CD4-positive, alpha-beta T cell (primary cell): Measurements from ENCODE around the gene SYTL3. TPM values are rescaled to one million over a fixed set of nuclear protein-coding genes. Genes with fewer than 3 reads are reported as not detected.

ENCODE experiments used
- ATAC-seq: fragments of 200-7000 bp; cut with Tn5 transposase; one replicate; pipeline ENCODE4 v1.10.0; 2022; ENCODE audit warnings: mild to moderate bottlenecking; ENCODE audit not compliant: poor library complexity
- CTCF ChIA-PET: fragments of 350-600 bp; sonication (Branson Sonifier 250); formaldehyde crosslinking; loops from one replicate; lab custom pipeline; 2021; ENCODE audit warnings: antibody characterized with exemption, inconsistent platforms; lab: Charles Lee
- POLR2A ChIA-PET: fragments of 350-600 bp; sonication (Branson Sonifier 250); formaldehyde crosslinking; loops from one replicate; lab custom pipeline; 2021; ENCODE audit warnings: antibody characterized with exemption, inconsistent platforms; lab: Charles Lee
- DNase-seq, 14 experiments: peaks; one replicate each; pipeline ENCODE4 v3.0.0-alpha.2; 2013 to 2020; ENCODE audit warnings: mixed read lengths in 2 of 14
- H3K27ac ChIP-seq, 2 donors: one replicate each; pipeline versions ENCODE4 v1.5.1 to v1.7.0; 2013; ENCODE audit warnings: low read length in 2 of 2, low read depth in 1 of 2, mild to moderate bottlenecking in 1 of 2
- H3K27me3 ChIP-seq, 2 experiments: 1 replicate in 1 of 2; 2 replicates in 1 of 2; pipeline versions ENCODE4 v1.6.1 to v1.7.0; 2013; ENCODE audit warnings: low read length in 2 of 2, control low read depth in 1 of 2, mild to moderate bottlenecking in 1 of 2, moderate library complexity in 1 of 2; ENCODE audit not compliant: insufficient read depth in 2 of 2, control insufficient read depth in 1 of 2
- H3K36me3 ChIP-seq: one replicate; pipeline ENCODE4 v1.6.1; 2013; ENCODE audit warnings: low read length, control low read depth; ENCODE audit not compliant: insufficient read depth
- H3K4me1 ChIP-seq: one replicate; pipeline ENCODE4 v1.6.1; 2013; ENCODE audit warnings: low read length, control low read depth; ENCODE audit not compliant: insufficient read depth
- H3K4me3 ChIP-seq: one replicate; pipeline ENCODE4 v1.5.1; 2013; ENCODE audit warnings: mild to moderate bottlenecking, low read length, moderate library complexity
- H3K9me3 ChIP-seq, 2 experiments: 1 replicate in 1 of 2; 2 replicates in 1 of 2; pipeline versions ENCODE4 v1.6.1 to v1.7.0; 2013; ENCODE audit warnings: low read length in 2 of 2, mild to moderate bottlenecking in 2 of 2, control low read depth in 1 of 2, moderate library complexity in 1 of 2; ENCODE audit not compliant: control insufficient read depth in 1 of 2, insufficient read depth in 1 of 2
- H3K27ac Mint-ChIP-seq: one replicate; pipeline ENCODE4 v1.8.0; 2020; ENCODE audit warnings: mixed read lengths
- H3K27me3 Mint-ChIP-seq: one replicate; pipeline ENCODE4 v1.8.0; 2021; ENCODE audit warnings: mixed read lengths
- H3K36me3 Mint-ChIP-seq: one replicate; pipeline ENCODE4 v1.8.0; 2021; ENCODE audit warnings: low read depth, mixed read lengths
- H3K4me1 Mint-ChIP-seq: one replicate; pipeline ENCODE4 v1.8.0; 2021; ENCODE audit warnings: low read depth, mixed read lengths
- H3K4me3 Mint-ChIP-seq: one replicate; pipeline ENCODE4 v1.8.0; 2020; ENCODE audit warnings: mild to moderate bottlenecking, mixed read lengths
- H3K9me3 Mint-ChIP-seq: one replicate; pipeline ENCODE4 v1.8.0; 2020; ENCODE audit warnings: mixed read lengths
- intact Hi-C, 2 experiments: fragments of 100-400 bp; cut with DNase I in 1 of 2; cut with micrococcal nuclease in 1 of 2; formaldehyde crosslinking; loops; one replicate each; pipeline versions ENCODE4 v1.15.1 to v1.9.0; 2023 to 2025; cut with DNase I, micrococcal nuclease
- total RNA-seq, 174 experiments: library from RNA in 2 of 174; stranded (reverse) in 2 of 174; gene quantifications; one replicate each; pipeline ENCODE4 v1.2.3 and lab custom pipeline; 2021 to 2026
- TF ChIP-seq, protein P1 (sequence below): fragments of 200-600 bp; IDR thresholded peaks from one replicate; pipeline ENCODE4 v1.8.0; 2022; ENCODE audit warnings: antibody characterized with exemption, mild to moderate bottlenecking

The SYTL3 gene
- total RNA-seq, 2 experiments from 2014 or later: 41.2 to 42.7 TPM

DNA sequence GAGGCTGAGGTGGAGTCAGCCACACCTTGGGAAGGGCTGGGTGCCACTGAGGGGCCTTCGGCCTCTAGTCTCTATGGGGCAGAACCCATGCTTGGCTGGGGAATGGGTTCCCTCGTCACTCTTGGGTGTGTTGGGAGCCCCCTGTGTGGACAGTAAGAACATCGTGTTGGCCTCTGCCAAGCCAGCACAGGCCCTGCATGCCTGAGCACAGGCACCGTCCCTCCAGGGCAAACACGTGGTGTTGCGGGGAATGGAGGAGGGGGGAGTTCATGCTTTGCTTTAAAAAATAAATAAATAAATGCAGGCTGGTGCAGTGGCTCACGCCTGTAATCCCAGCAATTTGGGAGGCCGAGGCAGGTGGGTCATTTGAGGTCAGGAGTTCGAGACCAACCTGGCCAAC is 106.3 kb downstream of the SYTL3 start:
- Histone ChIP-seq H3K4me1 (no peaks in the 10 kb centered on the region), H3K36me3 (peaks cover 54% of the 10 kb centered on the region), H3K27me3 (no peaks in the 10 kb centered on the region), H3K27ac (no peak overlapping the region), H3K4me3 (no peak overlapping the region), H3K9me3 (no peaks in the 10 kb centered on the region)
- Mint-ChIP-seq H3K36me3 (peaks cover 55% of the 10 kb centered on the region), H3K27ac (no peak overlapping the region), H3K4me1 (no peaks in the 10 kb centered on the region), H3K4me3 (no peak overlapping the region), H3K27me3 (no peaks in the 10 kb centered on the region), H3K9me3 (no peaks in the 10 kb centered on the region)
- TF ChIP-seq, protein P1, sequence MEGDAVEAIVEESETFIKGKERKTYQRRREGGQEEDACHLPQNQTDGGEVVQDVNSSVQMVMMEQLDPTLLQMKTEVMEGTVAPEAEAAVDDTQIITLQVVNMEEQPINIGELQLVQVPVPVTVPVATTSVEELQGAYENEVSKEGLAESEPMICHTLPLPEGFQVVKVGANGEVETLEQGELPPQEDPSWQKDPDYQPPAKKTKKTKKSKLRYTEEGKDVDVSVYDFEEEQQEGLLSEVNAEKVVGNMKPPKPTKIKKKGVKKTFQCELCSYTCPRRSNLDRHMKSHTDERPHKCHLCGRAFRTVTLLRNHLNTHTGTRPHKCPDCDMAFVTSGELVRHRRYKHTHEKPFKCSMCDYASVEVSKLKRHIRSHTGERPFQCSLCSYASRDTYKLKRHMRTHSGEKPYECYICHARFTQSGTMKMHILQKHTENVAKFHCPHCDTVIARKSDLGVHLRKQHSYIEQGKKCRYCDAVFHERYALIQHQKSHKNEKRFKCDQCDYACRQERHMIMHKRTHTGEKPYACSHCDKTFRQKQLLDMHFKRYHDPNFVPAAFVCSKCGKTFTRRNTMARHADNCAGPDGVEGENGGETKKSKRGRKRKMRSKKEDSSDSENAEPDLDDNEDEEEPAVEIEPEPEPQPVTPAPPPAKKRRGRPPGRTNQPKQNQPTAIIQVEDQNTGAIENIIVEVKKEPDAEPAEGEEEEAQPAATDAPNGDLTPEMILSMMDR: no peak
- DNase-seq (no peak), ATAC-seq (no peak)
- CTCF ChIA-PET: no interaction called here
- POLR2A ChIA-PET: interaction anchor here (1.3 kb wide), 1 partner anchor 205 kb away, joined by 4 read pairs; no protein-coding TSS in a partner anchor
- intact Hi-C loops: no loop called here

DNA sequence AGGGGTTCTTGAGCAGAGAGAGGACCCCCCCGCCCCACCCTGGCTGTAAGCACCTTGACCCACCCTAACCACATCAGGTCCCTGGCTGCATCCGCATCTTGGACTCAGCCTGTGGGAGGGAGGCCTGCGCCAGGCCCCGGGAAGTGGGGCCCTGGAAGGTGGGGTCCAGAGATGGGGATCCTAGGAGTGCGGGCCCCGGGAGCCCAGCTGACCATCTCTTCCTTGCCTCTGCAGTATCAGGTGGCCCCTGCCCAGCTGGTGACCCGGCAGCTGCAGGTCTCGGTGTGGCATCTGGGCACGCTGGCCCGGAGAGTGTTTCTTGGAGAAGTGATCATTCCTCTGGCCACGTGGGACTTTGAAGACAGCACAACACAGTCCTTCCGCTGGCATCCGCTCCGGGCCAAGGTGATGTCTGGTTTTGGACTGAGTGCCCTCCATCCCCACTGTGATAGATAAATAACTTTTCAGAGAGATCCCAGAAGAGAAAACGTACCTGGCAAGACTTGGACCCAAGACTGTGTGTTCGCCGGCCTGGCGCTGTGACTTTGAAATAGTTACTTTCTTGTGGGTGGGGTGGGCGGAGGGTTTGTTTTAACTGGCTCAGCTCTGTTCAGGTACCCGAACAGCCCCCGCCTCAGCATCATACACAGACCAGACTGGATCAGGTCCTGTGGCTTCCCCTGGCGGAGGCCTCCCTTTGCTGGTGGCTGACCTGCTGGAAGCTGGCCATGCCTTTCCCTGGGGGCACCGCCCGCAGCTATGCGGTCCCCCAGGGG is 107.3 kb downstream of the SYTL3 start:
- no peaks in the 10 kb centered on the region for H3K27me3 Mint-ChIP-seq
- no peaks in the 10 kb centered on the region for H3K9me3 ChIP-seq
- no peaks in the 10 kb centered on the region for H3K9me3 Mint-ChIP-seq
- H3K4me3 Mint-ChIP-seq: peak overlapping the region; percentile 23
- TF ChIP-seq, protein P1: no peak
- H3K4me1 ChIP-seq: no peaks in the 10 kb centered on the region
- intact Hi-C loops: no loop called here
- no peak overlapping the region for H3K27ac Mint-ChIP-seq
- no peak overlapping the region for H3K4me3 ChIP-seq
- H3K4me1 Mint-ChIP-seq: no peaks in the 10 kb centered on the region
- H3K27me3 ChIP-seq: no peaks in the 10 kb centered on the region
- no peak overlapping the region for H3K27ac ChIP-seq
- no peak for ATAC-seq
- DNase-seq: peak in 1 of 14 experiments; percentile 33
- POLR2A ChIA-PET: no interaction called here
- CTCF ChIA-PET: interaction anchor here (1.2 kb wide), 1 partner anchor 53 kb away, joined by 4 read pairs; no protein-coding TSS in a partner anchor
- H3K36me3 Mint-ChIP-seq: peaks cover 52% of the 10 kb centered on the region
- peaks cover 49% of the 10 kb centered on the region for H3K36me3 ChIP-seq

- Histone ChIP-seq H3K36me3 (peaks cover 51% of the 10 kb centered on the region), H3K4me3 (no peak overlapping the region), H3K27ac (no peak overlapping the region), H3K4me1 (no peaks in the 10 kb centered on the region), H3K27me3 (no peaks in the 10 kb centered on the region), H3K9me3 (no peaks in the 10 kb centered on the region)
- H3K4me3 Mint-ChIP-seq: no peak overlapping the region
- H3K4me1 Mint-ChIP-seq: no peaks in the 10 kb centered on the region
- ATAC-seq (no peak), DNase-seq (peak in 1 of 14 experiments; percentile 28)
- no peaks in the 10 kb centered on the region for H3K27me3 Mint-ChIP-seq
- H3K27ac Mint-ChIP-seq: no peak overlapping the region
- TF ChIP-seq, protein P1: no peak
- intact Hi-C loops: no loop called here
- ChIA-PET CTCF (interaction anchor here (1.2 kb wide), 1 partner anchor 54 kb away, joined by 4 read pairs; no protein-coding TSS in a partner anchor), POLR2A (no interaction called here)
- H3K36me3 Mint-ChIP-seq: peaks cover 53% of the 10 kb centered on the region
- H3K9me3 Mint-ChIP-seq: no peaks in the 10 kb centered on the region
These were observed 107.9 kb downstream of the SYTL3 start for GRCh38 chr6:158757753-158758090.
